Measurements from ENCODE around the gene SBF2.

DNA sequence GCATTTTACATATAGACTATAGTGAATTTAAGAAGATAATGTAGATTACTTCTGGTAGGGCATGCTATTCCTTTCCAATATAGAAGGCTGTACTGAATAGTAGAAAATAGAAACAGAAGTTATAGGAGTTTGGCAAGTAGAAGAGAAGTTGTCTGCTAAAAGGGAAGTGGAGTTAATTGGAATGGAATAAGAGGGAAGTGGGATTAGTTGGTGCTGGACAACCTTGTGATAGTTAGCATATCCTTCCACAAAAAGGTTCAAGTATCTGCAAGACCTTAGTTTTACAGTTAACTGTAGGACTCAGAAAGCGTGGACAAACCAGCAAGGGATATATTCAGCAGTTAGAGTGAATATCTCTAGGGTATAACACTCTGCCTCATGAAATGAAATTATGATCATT, 444.6 kb downstream of the SBF2 start:
- TF ChIP-seq CTCF (IDR thresholded peaks at IDR 0.05; ENCODE audit: low read depth, low read length, poor library complexity, severe bottlenecking): no peak
- TF ChIP-seq EZH2phosphoT487 (IDR thresholded peaks at IDR 0.05; ENCODE audit: borderline replicate concordance, low read length): no peak
